GM12878 (cell line): ENCODE measurements around the gene RABL3. TPM values are rescaled to one million over a fixed set of nuclear protein-coding genes. Genes with fewer than 3 reads are reported as not detected.
A peak's percentile ranks its signal among the peaks of the same experiment; 100 is the strongest.

Experiments
- ATAC-seq: fragments of 200-7000 bp; cut with Tn5 transposase; 3 replicates; pipeline ENCODE4 v1.9.1; 2020; ENCODE audit warnings: mild to moderate bottlenecking, moderate library complexity
- BruUV-seq: library from RNA; stranded (reverse); fragments of 400-500 nt; replicated peaks from 2 replicates; lab custom pipeline; 2021; lab: Mats Ljungman, UMichigan
- CTCF ChIA-PET: fragments of 300-600 bp; sonication (Branson Sonifier 250); formaldehyde crosslinking; extraction: SDS; loops from one replicate; lab custom pipeline; 2021; ENCODE audit warnings: inconsistent platforms; lab: Yijun Ruan, JAX
- POLR2A ChIA-PET: fragments of 350-600 bp; formaldehyde crosslinking; extraction: SDS; loops from one replicate; lab custom pipeline; 2021; ENCODE audit warnings: inconsistent platforms; lab: Charles Lee
- RAD21 ChIA-PET: fragments of 300-600 bp; sonication (Branson Sonifier 250); formaldehyde crosslinking; loops from one replicate; lab custom pipeline; 2023; ENCODE audit warnings: antibody characterized with exemption; ENCODE audit not compliant: unreplicated experiment; lab: Charles Lee
- SMC1A ChIA-PET: fragments of 300-600 bp; sonication (Branson Sonifier 250); formaldehyde crosslinking; loops from one replicate; lab custom pipeline; 2023; ENCODE audit not compliant: unreplicated experiment, uncharacterized antibody; lab: Charles Lee
- DNase-seq: peaks from one replicate; pipeline ENCODE4 v3.0.0-alpha.2; 2011; ENCODE audit warnings: low read depth, low spot score
- FAIRE-seq: peaks from 3 replicates; lab custom pipeline; 2011; peaks lifted over from hg19 to GRCh38; lab: Jason Lieb, UNC
- H2AFZ ChIP-seq: 2 replicates; pipeline ENCODE4 v1.6.0; 2011; ENCODE audit warnings: low read depth, low read length, control low read depth; ENCODE audit not compliant: control insufficient read depth
- H3K27ac ChIP-seq: 2 replicates; pipeline ENCODE4 v1.5.1; 2011; ENCODE audit warnings: control low read depth; ENCODE audit not compliant: control insufficient read depth, insufficient read depth
- H3K27me3 ChIP-seq, 2 experiments: replicated peaks in 1 of 2; 2 replicates each; pipeline versions ENCODE4 v1.6.0 to v1.6.1; 2011; ENCODE audit warnings: low read length in 1 of 2; ENCODE audit not compliant: control insufficient read depth in 2 of 2, insufficient read depth in 2 of 2
- H3K36me3 ChIP-seq, 2 experiments: 2 replicates each; pipeline ENCODE4 v1.5.1; 2011; ENCODE audit warnings: low read length in 1 of 2; ENCODE audit not compliant: control insufficient read depth in 2 of 2, insufficient read depth in 2 of 2
- H3K4me1 ChIP-seq: 2 replicates; pipeline ENCODE4 v1.6.1; 2011; ENCODE audit warnings: mild to moderate bottlenecking, low read length, moderate library complexity, mixed read lengths; ENCODE audit not compliant: control insufficient read depth, insufficient read depth
- H3K4me2 ChIP-seq: 2 replicates; pipeline ENCODE4 v1.6.0; 2011; ENCODE audit warnings: control low read depth; ENCODE audit not compliant: control insufficient read depth, insufficient read depth
- H3K4me3 ChIP-seq: fragments of 200-600 bp; sonication (generic); 2 replicates; pipeline ENCODE4 v1.5.1; 2016
- H3K79me2 ChIP-seq: 2 replicates; pipeline ENCODE4 v1.6.0; 2011; ENCODE audit warnings: low read length; ENCODE audit not compliant: control insufficient read depth, insufficient read depth
- H3K9ac ChIP-seq: 2 replicates; pipeline ENCODE4 v1.8.0; 2011; ENCODE audit warnings: low read length, control low read depth, mixed read lengths; ENCODE audit not compliant: control insufficient read depth, insufficient read depth
- H3K9me3 ChIP-seq: replicated peaks from 3 replicates; pipeline ENCODE4 v1.5.1; 2011; ENCODE audit warnings: mild to moderate bottlenecking, low read length; ENCODE audit not compliant: control insufficient read depth, insufficient read depth
- H4K20me1 ChIP-seq: 2 replicates; pipeline ENCODE4 v1.6.0; 2011; ENCODE audit not compliant: control insufficient read depth, insufficient read depth
- BMI1 ChIP-seq: fragments of 450-650 bp; IDR thresholded peaks from 2 replicates; pipeline ENCODE4 v1.6.1; 2016; ENCODE audit warnings: mild to moderate bottlenecking, moderate library complexity, borderline replicate concordance
- EP300 ChIP-seq, 2 experiments: fragments of 150-350 bp in 1 of 2; IDR thresholded peaks; 2 replicates each; pipeline ENCODE4 v1.6.1; 2011 to 2012; ENCODE audit warnings: low read depth in 2 of 2, low read length in 2 of 2, borderline replicate concordance in 1 of 2, improper control_type of control experiment in 1 of 2, inconsistent platforms in 1 of 2; ENCODE audit not compliant: control insufficient read depth in 1 of 2
- EZH2 ChIP-seq: IDR thresholded peaks from 2 replicates; pipeline ENCODE4 v1.6.1; 2012; ENCODE audit warnings: low read depth, mild to moderate bottlenecking, control low read depth, inconsistent platforms, low read length, borderline replicate concordance; ENCODE audit not compliant: control insufficient read depth
- KLF5 ChIP-seq: fragments of 450-650 bp; IDR thresholded peaks from 2 replicates; pipeline ENCODE4 v1.6.1; 2014; ENCODE audit warnings: mild to moderate bottlenecking; ENCODE audit not compliant: partially characterized antibody
- MTA3 ChIP-seq: IDR thresholded peaks from 2 replicates; pipeline ENCODE4 v1.6.1; 2012; ENCODE audit warnings: low read length, inconsistent platforms, borderline replicate concordance
- RAD21 ChIP-seq: IDR thresholded peaks from 2 replicates; pipeline ENCODE4 v1.6.1; 2011; ENCODE audit warnings: mild to moderate bottlenecking, low read depth, low read length, moderate library complexity; ENCODE audit not compliant: insufficient read depth
- RCOR1 ChIP-seq: conservative IDR thresholded peaks from 2 replicates; pipeline ENCODE4 v1.6.1; 2012; ENCODE audit warnings: low read depth, low read length, improper control_type of control experiment
- SP1 ChIP-seq: IDR thresholded peaks from one replicate; pipeline ENCODE4 v1.6.1; 2011; ENCODE audit warnings: low read depth, low read length
- TCF7 ChIP-seq: IDR thresholded peaks from 2 replicates; pipeline ENCODE4 v1.6.1; 2014; ENCODE audit warnings: antibody characterized with exemption, borderline replicate concordance
- ZZZ3 ChIP-seq: IDR thresholded peaks from 2 replicates; pipeline ENCODE4 v1.6.1; 2011; ENCODE audit warnings: low read depth; ENCODE audit not compliant: control insufficient read depth, insufficient read length
- WGBS: methylation state at CpG from one replicate; pipeline ENCODE4 v1.1.6; 2016; ENCODE audit warnings: low lambda C conversion rate; ENCODE audit not compliant: insufficient replicate concordance, insufficient coverage; ENCODE audit errors: missing lambda C conversion rate; 5-methylcytosine and 5-hydroxymethylcytosine counted together
- in situ Hi-C: fragments of 300-500 bp; cut with MboI; formaldehyde crosslinking; loops from 9 replicates; pipeline ENCODE4 v1.14.3; 2018; ENCODE audit warnings: mixed read lengths
- intact Hi-C: fragments of 100-400 bp; cut with micrococcal nuclease; formaldehyde crosslinking; loops from one replicate; pipeline ENCODE4 v1.14.2; 2022; ENCODE audit not compliant: unreplicated experiment
- polyA plus RNA-seq, 11 experiments: library from polyadenylated mRNA; depleted of rRNA in 4 of 11; unstranded in 6 of 11; stranded (reverse) in 5 of 11; fragments of >200 nt; fragmentation: Nextera tagmentation in 4 of 11; fragmentation: Illumina TruSeq in 1 of 11; extraction: Ambion mirVana in 4 of 11; extraction: Trizol in 1 of 11; gene quantifications; 1 replicate in 1 of 11; 2 replicates in 10 of 11; pipeline versions ENCODE4 v1.2.1 to v1.2.3, GENCODE V29; 2011 to 2016; ENCODE audit warnings: inconsistent platforms in 2 of 11, missing spikeins in 2 of 11, low read depth in 1 of 11
- total RNA-seq, 4 experiments: library from RNA; depleted of rRNA in 3 of 4; stranded (reverse); fragments of >200 nt in 3 of 4; fragmentation: Illumina TruSeq in 1 of 4; extraction: Trizol in 1 of 4; gene quantifications; 2 replicates each; pipeline versions ENCODE4 v1.2.1 to v1.2.3, GENCODE V29; 2013 to 2021
- TF ChIP-seq, protein P1 (sequence below): fragments of 450-650 bp; IDR thresholded peaks from 2 replicates; pipeline ENCODE4 v1.6.1; 2018; ENCODE audit warnings: borderline replicate concordance, mild to moderate bottlenecking; ENCODE audit not compliant: partially characterized antibody
- TF ChIP-seq, protein P2 (sequence below): IDR thresholded peaks from 2 replicates; pipeline ENCODE4 v1.6.1; 2011; ENCODE audit warnings: borderline replicate concordance, low read depth, mild to moderate bottlenecking, moderate library complexity, mixed read lengths, low read length; ENCODE audit not compliant: insufficient read depth; ENCODE audit errors: extremely low read length
- TF ChIP-seq, protein P3 (sequence below): fragments of 450-650 bp; formaldehyde crosslinking; IDR thresholded peaks from 2 replicates; pipeline ENCODE4 v1.4.0; 2020; ENCODE audit warnings: mild to moderate bottlenecking, moderate library complexity

RABL3 gene
- total and polyA plus RNA-seq, 10 of the 15 experiments (the other 5 are each of a cell fraction or from before 2014, with no cell fraction given) = 10.5 to 38.0 (median 25.2) TPM

DNA sequence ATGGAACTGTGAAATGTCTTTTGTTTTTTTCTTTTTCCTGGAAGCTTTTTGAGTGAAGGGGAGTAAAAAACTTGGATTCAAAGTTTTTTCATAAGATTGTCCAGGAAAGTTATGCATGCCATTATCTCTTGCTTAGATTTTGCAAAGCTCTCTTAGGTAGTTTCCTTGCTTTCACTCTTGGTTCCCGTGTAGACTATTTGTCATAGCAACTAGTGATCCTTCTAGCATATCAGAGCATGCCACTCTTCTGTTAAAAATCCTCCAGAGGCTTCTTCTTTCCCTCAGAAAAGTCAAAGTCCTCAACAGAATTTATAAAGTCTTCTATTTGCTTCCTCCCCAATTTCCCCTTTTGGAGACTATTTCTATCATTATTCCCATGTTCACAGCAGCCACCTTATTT, 21.3 kb upstream of the RABL3 start:
- Histone ChIP-seq H3K27ac (peak overlapping the region; percentile 65), H3K36me3 (no peaks in the 10 kb centered on the region), H2AFZ (no peak overlapping the region), H3K4me2 (peak overlapping the region; percentile 57), H4K20me1 (no peaks in the 10 kb centered on the region), H3K4me3 (peak overlapping the region; percentile 31; the same call in 1 of the 2 replicates), H3K79me2 (peaks cover 46% of the 10 kb centered on the region), H3K27me3 (no peaks in the 10 kb centered on the region), H3K9ac (no peak overlapping the region), H3K4me1 (peaks cover 18% of the 10 kb centered on the region), H3K9me3 (no peaks in the 10 kb centered on the region; the same call in 1 of the 3 replicates)
- DNase-seq (no peak), ATAC-seq (peak; percentile 92), FAIRE-seq (peak; percentile 7)
- in situ Hi-C loops (no loop called here), intact Hi-C loops (loop anchor here (2.0 kb wide), 1 partner anchor 21 kb away; the partner anchor contains the start of genes GTF2E1 and RABL3)
- POLR2A ChIA-PET = interaction anchor here (1.2 to 1.8 kb wide), 4 partner anchors 9 to 166 kb away, joined by 3 to 5 read pairs (median 4); no protein-coding TSS in a partner anchor
- SMC1A ChIA-PET = interaction anchor here (0.6 to 4.3 kb wide), 14 partner anchors 10 to 189 kb away, joined by 3 to 27 read pairs (median 4); partner anchors contain the start of gene NDUFB4
- WGBS = 7% methylated on average over 1 of the region's 1 CpG
- RAD21 ChIA-PET = interaction anchor here (0.8 to 6.0 kb wide), 7 partner anchors 8 to 205 kb away, joined by 3 to 30 read pairs (median 4); partner anchors contain the start of genes GTF2E1, NDUFB4 and RABL3
- no TSS peak for BruUV-seq
- CTCF ChIA-PET = interaction anchor here (0.9 to 3.0 kb wide), 7 partner anchors 8 to 203 kb away, joined by 3 to 14 read pairs (median 4); partner anchors contain the start of gene GTF2E1
- TF ChIP-seq RAD21 = no peak
- TF ChIP-seq, protein P1, sequence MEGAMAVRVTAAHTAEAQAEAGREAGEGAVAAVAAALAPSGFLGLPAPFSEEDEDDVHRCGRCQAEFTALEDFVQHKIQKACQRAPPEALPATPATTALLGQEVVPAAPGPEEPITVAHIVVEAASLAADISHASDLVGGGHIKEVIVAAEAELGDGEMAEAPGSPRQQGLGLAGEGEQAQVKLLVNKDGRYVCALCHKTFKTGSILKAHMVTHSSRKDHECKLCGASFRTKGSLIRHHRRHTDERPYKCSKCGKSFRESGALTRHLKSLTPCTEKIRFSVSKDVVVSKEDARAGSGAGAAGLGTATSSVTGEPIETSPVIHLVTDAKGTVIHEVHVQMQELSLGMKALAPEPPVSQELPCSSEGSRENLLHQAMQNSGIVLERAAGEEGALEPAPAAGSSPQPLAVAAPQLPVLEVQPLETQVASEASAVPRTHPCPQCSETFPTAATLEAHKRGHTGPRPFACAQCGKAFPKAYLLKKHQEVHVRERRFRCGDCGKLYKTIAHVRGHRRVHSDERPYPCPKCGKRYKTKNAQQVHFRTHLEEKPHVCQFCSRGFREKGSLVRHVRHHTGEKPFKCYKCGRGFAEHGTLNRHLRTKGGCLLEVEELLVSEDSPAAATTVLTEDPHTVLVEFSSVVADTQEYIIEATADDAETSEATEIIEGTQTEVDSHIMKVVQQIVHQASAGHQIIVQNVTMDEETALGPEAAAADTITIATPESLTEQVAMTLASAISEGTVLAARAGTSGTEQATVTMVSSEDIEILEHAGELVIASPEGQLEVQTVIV = no peak
- TF ChIP-seq MTA3 = no peak
- TF ChIP-seq, protein P2, sequence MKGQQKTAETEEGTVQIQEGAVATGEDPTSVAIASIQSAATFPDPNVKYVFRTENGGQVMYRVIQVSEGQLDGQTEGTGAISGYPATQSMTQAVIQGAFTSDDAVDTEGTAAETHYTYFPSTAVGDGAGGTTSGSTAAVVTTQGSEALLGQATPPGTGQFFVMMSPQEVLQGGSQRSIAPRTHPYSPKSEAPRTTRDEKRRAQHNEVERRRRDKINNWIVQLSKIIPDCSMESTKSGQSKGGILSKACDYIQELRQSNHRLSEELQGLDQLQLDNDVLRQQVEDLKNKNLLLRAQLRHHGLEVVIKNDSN = no peak
- no peak for TF ChIP-seq RCOR1
- TF ChIP-seq KLF5 = no peak
- TF ChIP-seq, protein P3, sequence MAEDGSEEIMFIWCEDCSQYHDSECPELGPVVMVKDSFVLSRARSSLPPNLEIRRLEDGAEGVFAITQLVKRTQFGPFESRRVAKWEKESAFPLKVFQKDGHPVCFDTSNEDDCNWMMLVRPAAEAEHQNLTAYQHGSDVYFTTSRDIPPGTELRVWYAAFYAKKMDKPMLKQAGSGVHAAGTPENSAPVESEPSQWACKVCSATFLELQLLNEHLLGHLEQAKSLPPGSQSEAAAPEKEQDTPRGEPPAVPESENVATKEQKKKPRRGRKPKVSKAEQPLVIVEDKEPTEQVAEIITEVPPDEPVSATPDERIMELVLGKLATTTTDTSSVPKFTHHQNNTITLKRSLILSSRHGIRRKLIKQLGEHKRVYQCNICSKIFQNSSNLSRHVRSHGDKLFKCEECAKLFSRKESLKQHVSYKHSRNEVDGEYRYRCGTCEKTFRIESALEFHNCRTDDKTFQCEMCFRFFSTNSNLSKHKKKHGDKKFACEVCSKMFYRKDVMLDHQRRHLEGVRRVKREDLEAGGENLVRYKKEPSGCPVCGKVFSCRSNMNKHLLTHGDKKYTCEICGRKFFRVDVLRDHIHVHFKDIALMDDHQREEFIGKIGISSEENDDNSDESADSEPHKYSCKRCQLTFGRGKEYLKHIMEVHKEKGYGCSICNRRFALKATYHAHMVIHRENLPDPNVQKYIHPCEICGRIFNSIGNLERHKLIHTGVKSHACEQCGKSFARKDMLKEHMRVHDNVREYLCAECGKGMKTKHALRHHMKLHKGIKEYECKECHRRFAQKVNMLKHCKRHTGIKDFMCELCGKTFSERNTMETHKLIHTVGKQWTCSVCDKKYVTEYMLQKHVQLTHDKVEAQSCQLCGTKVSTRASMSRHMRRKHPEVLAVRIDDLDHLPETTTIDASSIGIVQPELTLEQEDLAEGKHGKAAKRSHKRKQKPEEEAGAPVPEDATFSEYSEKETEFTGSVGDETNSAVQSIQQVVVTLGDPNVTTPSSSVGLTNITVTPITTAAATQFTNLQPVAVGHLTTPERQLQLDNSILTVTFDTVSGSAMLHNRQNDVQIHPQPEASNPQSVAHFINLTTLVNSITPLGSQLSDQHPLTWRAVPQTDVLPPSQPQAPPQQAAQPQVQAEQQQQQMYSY (CRISPR knock-in tag) = no peak
- no peak for TF ChIP-seq ZZZ3
- no peak for TF ChIP-seq EP300 (IDR thresholded peaks at IDR 0.05; ENCODE audit: borderline replicate concordance in 1 of 2, control insufficient read depth in 1 of 2, low read depth in 2 of 2, low read length in 2 of 2)
- no peak for TF ChIP-seq SP1
- TF ChIP-seq BMI1 = peak; percentile 23; the same call in 1 of the 2 replicates
- no peak for TF ChIP-seq EZH2
- no peak for TF ChIP-seq TCF7
